PFSK-1 (cell line): ENCODE results near the gene LZTS2. TPM values are rescaled to one million over a fixed set of nuclear protein-coding genes. Genes with fewer than 3 reads are reported as not detected.

Experiments
- FOXP2 ChIP-seq: optimal IDR thresholded peaks from 2 replicates; pipeline ENCODE3; 2011; ENCODE audit warnings: borderline replicate concordance, control low read depth, inconsistent platforms; ENCODE audit not compliant: insufficient read depth; ENCODE audit errors: extremely low read length, extremely low read depth
- POLR2AphosphoS5 ChIP-seq: IDR thresholded peaks from 2 replicates; pipeline ENCODE4 v1.6.1; 2012; ENCODE audit warnings: low read depth, mild to moderate bottlenecking, control low read depth, low read length, moderate library complexity
- REST ChIP-seq, 2 experiments: IDR thresholded peaks; 2 replicates each; pipeline versions ENCODE4 v1.6.1 to v1.8.0; 2011 to 2012; ENCODE audit warnings: low read depth in 2 of 2, low read length in 2 of 2, control low read depth in 1 of 2, inconsistent platforms in 1 of 2, mild to moderate bottlenecking in 1 of 2, moderate library complexity in 1 of 2; ENCODE audit not compliant: insufficient read depth in 1 of 2
- SIN3A ChIP-seq: IDR thresholded peaks from 2 replicates; pipeline ENCODE4 v1.6.1; 2012; ENCODE audit warnings: mild to moderate bottlenecking, low read length, moderate library complexity, borderline replicate concordance; ENCODE audit not compliant: insufficient read depth
- TAF1 ChIP-seq: IDR thresholded peaks from 2 replicates; pipeline ENCODE4 v1.6.1; 2012; ENCODE audit warnings: low read length, control low read depth, borderline replicate concordance; ENCODE audit not compliant: insufficient read depth
- polyA plus RNA-seq: library from polyadenylated mRNA; unstranded; fragments of >200 nt; gene quantifications from one replicate; pipeline ENCODE4 v1.2.1, GENCODE V29; 2012; ENCODE audit warnings: low read depth, missing spikeins; ENCODE audit not compliant: insufficient read length

The LZTS2 gene
- polyA plus RNA-seq: 125 TPM

GRCh38 chr10:100999742-101000126 is at the start of gene LZTS2:
Gene LZTS2 (plus strand): TSS chr10:100999808. CDS start chr10:101002539, 2,731 bp downstream.
- no peak for TF ChIP-seq FOXP2
- no peak for TF ChIP-seq TAF1
- no peak for TF ChIP-seq POLR2AphosphoS5
- TF ChIP-seq SIN3A: no peak; the same call in 1 of the 2 replicates
- no peak for TF ChIP-seq REST (IDR thresholded peaks at IDR 0.05; ENCODE audit: insufficient read depth in 1 of 2, low read depth in 2 of 2, low read length in 2 of 2)

- TF ChIP-seq POLR2AphosphoS5 (no peak), FOXP2 (no peak), SIN3A (no peak), REST (IDR thresholded peaks at IDR 0.05; ENCODE audit: insufficient read depth in 1 of 2, low read depth in 2 of 2, low read length in 2 of 2) (no peak), TAF1 (no peak)
Observed at GRCh38 chr10:100960251-100960650, 39.4 kb upstream of the LZTS2 start.

GRCh38 chr10:100962351-100963080 is 37.1 kb upstream of the LZTS2 start:
- TF ChIP-seq REST (IDR thresholded peaks at IDR 0.05; ENCODE audit: insufficient read depth in 1 of 2, low read depth in 2 of 2, low read length in 2 of 2) (no peak), SIN3A (no peak), POLR2AphosphoS5 (no peak), FOXP2 (no peak), TAF1 (no peak)

GRCh38 chr10:100963826-100964225 is 35.8 kb upstream of the LZTS2 start:
- no peak for TF ChIP-seq SIN3A
- TF ChIP-seq POLR2AphosphoS5: no peak
- no peak for TF ChIP-seq FOXP2
- no peak for TF ChIP-seq REST (IDR thresholded peaks at IDR 0.05; ENCODE audit: insufficient read depth in 1 of 2, low read depth in 2 of 2, low read length in 2 of 2)
- TF ChIP-seq TAF1: no peak
